ENCODE measurements around the gene FAM32A.

Gene FAM32A

GRCh38 chr19:16143399-16144215, 41.6 kb upstream of the FAM32A start, which contains the start of gene HSH2D:
Gene HSH2D, plus strand, starts transcription at chr19:16143685. Its CDS starts 5,066 bp downstream, at chr19:16148751.
- H3K27me3 ChIP-seq (ENCODE audit: insufficient read depth, insufficient read length) = no peaks in the 10 kb centered on the region
- H3K9ac ChIP-seq (ENCODE audit: insufficient read length, low read depth) = no peak within 1 kb of the TSS
- DNase-seq (ENCODE audit: low read depth, low spot score) = no peak
- TF ChIP-seq SUZ12 (IDR thresholded peaks at IDR 0.05; ENCODE audit: extremely low read depth, insufficient read depth, insufficient read length) (no peak), YY1 (IDR thresholded peaks at IDR 0.05; ENCODE audit: insufficient read depth, insufficient read length) (no peak), ZNF274 (IDR thresholded peaks at IDR 0.05; ENCODE audit: low read depth, low read length) (no peak)
- peaks cover 5% of the 10 kb centered on the region for H3K4me1 ChIP-seq (ENCODE audit: insufficient read depth, insufficient read length)
- H3K9me3 ChIP-seq (ENCODE audit: insufficient read depth, low read length) = no peaks in the 10 kb centered on the region
- no peak within 1 kb of the TSS for H3K4me3 ChIP-seq (ENCODE audit: insufficient read length, low read depth)
- H3K36me3 ChIP-seq (ENCODE audit: insufficient read depth, insufficient read length, low read length) = no peaks in the 10 kb centered on the region

GRCh38 chr19:16144216-16144581, 41.0 kb upstream of the FAM32A start:
- Histone ChIP-seq H3K27me3 (ENCODE audit: insufficient read depth, insufficient read length) (no peaks in the 10 kb centered on the region), H3K9ac (ENCODE audit: insufficient read length, low read depth) (no peak overlapping the region), H3K9me3 (ENCODE audit: insufficient read depth, low read length) (no peaks in the 10 kb centered on the region), H3K4me3 (ENCODE audit: insufficient read length, low read depth) (no peak overlapping the region), H3K4me1 (ENCODE audit: insufficient read depth, insufficient read length) (peaks cover 5% of the 10 kb centered on the region), H3K36me3 (ENCODE audit: insufficient read depth, insufficient read length, low read length) (no peaks in the 10 kb centered on the region)
- TF ChIP-seq ZNF274 (IDR thresholded peaks at IDR 0.05; ENCODE audit: low read depth, low read length) (no peak), YY1 (IDR thresholded peaks at IDR 0.05; ENCODE audit: insufficient read depth, insufficient read length) (no peak), SUZ12 (IDR thresholded peaks at IDR 0.05; ENCODE audit: extremely low read depth, insufficient read depth, insufficient read length) (no peak)
- DNase-seq (ENCODE audit: low read depth, low spot score) = no peak

GRCh38 chr19:16146112-16146511, 39.1 kb upstream of the FAM32A start:
- Histone ChIP-seq H3K4me3 (ENCODE audit: insufficient read length, low read depth) (no peak overlapping the region), H3K9ac (ENCODE audit: insufficient read length, low read depth) (no peak overlapping the region), H3K9me3 (ENCODE audit: insufficient read depth, low read length) (no peaks in the 10 kb centered on the region), H3K4me1 (ENCODE audit: insufficient read depth, insufficient read length) (peaks cover 5% of the 10 kb centered on the region), H3K27me3 (ENCODE audit: insufficient read depth, insufficient read length) (no peaks in the 10 kb centered on the region), H3K36me3 (ENCODE audit: insufficient read depth, insufficient read length, low read length) (no peaks in the 10 kb centered on the region)
- DNase-seq (ENCODE audit: low read depth, low spot score) = no peak
- TF ChIP-seq ZNF274 (IDR thresholded peaks at IDR 0.05; ENCODE audit: low read depth, low read length) = no peak
- no peak for TF ChIP-seq YY1 (IDR thresholded peaks at IDR 0.05; ENCODE audit: insufficient read depth, insufficient read length)
- TF ChIP-seq SUZ12 (IDR thresholded peaks at IDR 0.05; ENCODE audit: extremely low read depth, insufficient read depth, insufficient read length) = no peak

- Histone ChIP-seq H3K9ac (ENCODE audit: insufficient read length, low read depth) (no peak overlapping the region), H3K4me3 (ENCODE audit: insufficient read length, low read depth) (no peak overlapping the region), H3K4me1 (ENCODE audit: insufficient read depth, insufficient read length) (peaks cover 7% of the 10 kb centered on the region), H3K36me3 (ENCODE audit: insufficient read depth, insufficient read length, low read length) (no peaks in the 10 kb centered on the region), H3K27me3 (ENCODE audit: insufficient read depth, insufficient read length) (no peaks in the 10 kb centered on the region), H3K9me3 (ENCODE audit: insufficient read depth, low read length) (0 out of 2 replicates have a peak, but pooled peaks cover under 1% of the 10 kb centered on the region)
- TF ChIP-seq YY1 (IDR thresholded peaks at IDR 0.05; ENCODE audit: insufficient read depth, insufficient read length) = no peak
- TF ChIP-seq SUZ12 (IDR thresholded peaks at IDR 0.05; ENCODE audit: extremely low read depth, insufficient read depth, insufficient read length) = no peak
- no peak for TF ChIP-seq ZNF274 (IDR thresholded peaks at IDR 0.05; ENCODE audit: low read depth, low read length)
- DNase-seq (ENCODE audit: low read depth, low spot score) = no peak
Measured at GRCh38 chr19:16148443-16149229, 36.6 kb upstream of the FAM32A start.

GRCh38 chr19:16153582-16154336, 31.5 kb upstream of the FAM32A start:
- Histone ChIP-seq H3K27me3 (ENCODE audit: insufficient read depth, insufficient read length) (no peaks in the 10 kb centered on the region), H3K9ac (ENCODE audit: insufficient read length, low read depth) (no peak overlapping the region), H3K4me3 (ENCODE audit: insufficient read length, low read depth) (no peak overlapping the region), H3K36me3 (ENCODE audit: insufficient read depth, insufficient read length, low read length) (no peaks in the 10 kb centered on the region), H3K4me1 (ENCODE audit: insufficient read depth, insufficient read length) (peaks cover 7% of the 10 kb centered on the region), H3K9me3 (ENCODE audit: insufficient read depth, low read length) (peaks cover 4% of the 10 kb centered on the region; the same call in 1 of the 2 replicates)
- no peak for DNase-seq (ENCODE audit: low read depth, low spot score)
- no peak for TF ChIP-seq ZNF274 (IDR thresholded peaks at IDR 0.05; ENCODE audit: low read depth, low read length)
- TF ChIP-seq YY1 (IDR thresholded peaks at IDR 0.05; ENCODE audit: insufficient read depth, insufficient read length) = no peak
- no peak for TF ChIP-seq SUZ12 (IDR thresholded peaks at IDR 0.05; ENCODE audit: extremely low read depth, insufficient read depth, insufficient read length)

GRCh38 chr19:16154557-16154956, 30.7 kb upstream of the FAM32A start:
- Histone ChIP-seq H3K4me1 (ENCODE audit: insufficient read depth, insufficient read length) (peaks cover 7% of the 10 kb centered on the region), H3K36me3 (ENCODE audit: insufficient read depth, insufficient read length, low read length) (no peaks in the 10 kb centered on the region), H3K9me3 (ENCODE audit: insufficient read depth, low read length) (peaks cover 4% of the 10 kb centered on the region; the same call in 1 of the 2 replicates), H3K27me3 (ENCODE audit: insufficient read depth, insufficient read length) (no peaks in the 10 kb centered on the region), H3K4me3 (ENCODE audit: insufficient read length, low read depth) (no peak overlapping the region), H3K9ac (ENCODE audit: insufficient read length, low read depth) (no peak overlapping the region)
- TF ChIP-seq SUZ12 (IDR thresholded peaks at IDR 0.05; ENCODE audit: extremely low read depth, insufficient read depth, insufficient read length) (no peak), ZNF274 (IDR thresholded peaks at IDR 0.05; ENCODE audit: low read depth, low read length) (no peak), YY1 (IDR thresholded peaks at IDR 0.05; ENCODE audit: insufficient read depth, insufficient read length) (no peak)
- no peak for DNase-seq (ENCODE audit: low read depth, low spot score)
